Measurements from ENCODE around the gene ZNF423.
A peak's percentile ranks its signal among the peaks of the same experiment; 100 is the strongest.

The ZNF423 gene

GRCh38 chr16:49599281-49599680, 256.6 kb downstream of the ZNF423 start:
- Histone ChIP-seq H3K27me3 (ENCODE audit: insufficient read depth, insufficient read length) (no peaks in the 10 kb centered on the region), H3K4me3 (ENCODE audit: insufficient read length, low read depth) (no peak overlapping the region), H3K9ac (ENCODE audit: insufficient read length, low read depth) (no peak overlapping the region), H3K9me3 (ENCODE audit: insufficient read depth, low read length) (no peaks in the 10 kb centered on the region), H3K4me1 (ENCODE audit: insufficient read depth, insufficient read length) (peaks cover 10% of the 10 kb centered on the region), H3K36me3 (ENCODE audit: insufficient read depth, insufficient read length, low read length) (peaks cover 4% of the 10 kb centered on the region)
- no peak for DNase-seq (ENCODE audit: low read depth, low spot score)
- no peak for TF ChIP-seq YY1 (IDR thresholded peaks at IDR 0.05; ENCODE audit: insufficient read depth, insufficient read length)
- no peak for TF ChIP-seq ZNF274 (IDR thresholded peaks at IDR 0.05; ENCODE audit: low read depth, low read length)
- TF ChIP-seq SUZ12 (IDR thresholded peaks at IDR 0.05; ENCODE audit: extremely low read depth, insufficient read depth, insufficient read length): no peak

DNA sequence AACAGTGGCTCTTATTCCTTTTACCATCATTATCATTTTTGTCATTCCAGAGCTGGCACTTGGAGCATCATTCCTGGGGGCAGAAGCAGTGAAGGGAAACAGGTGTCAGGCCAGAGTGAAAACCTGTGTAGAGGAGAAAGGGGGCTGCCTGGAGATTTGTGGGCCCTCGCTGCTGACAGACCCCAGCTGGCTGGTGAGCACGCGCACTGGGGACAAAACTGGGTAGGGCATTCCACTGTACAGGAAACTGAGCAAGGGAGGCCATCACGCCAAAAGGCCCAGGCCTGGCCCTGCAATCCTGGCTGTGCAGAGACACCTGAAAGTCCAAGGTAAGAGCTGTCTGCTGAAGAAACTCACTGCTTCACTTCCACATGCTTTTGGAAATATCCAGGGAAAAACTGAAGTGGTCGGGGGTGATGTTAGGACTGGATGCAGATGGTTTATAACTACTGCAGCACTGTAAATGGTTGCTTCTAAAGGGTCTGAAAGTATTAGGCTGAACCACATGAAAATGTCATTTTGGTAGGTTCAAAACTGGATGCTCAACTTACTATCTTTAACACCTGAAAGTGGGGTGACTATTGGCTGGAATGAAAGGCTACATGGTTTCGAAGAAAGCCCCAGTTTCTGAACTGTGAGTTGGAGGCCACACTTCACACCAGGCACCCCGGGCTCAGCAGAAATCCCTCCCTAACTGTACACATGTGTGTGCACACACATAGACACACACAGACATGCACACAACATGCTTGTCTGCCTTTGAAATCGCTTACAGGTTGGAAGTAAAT, 257.3 kb downstream of the ZNF423 start:
- no peak for DNase-seq (ENCODE audit: low read depth, low spot score)
- Histone ChIP-seq H3K9me3 (ENCODE audit: insufficient read depth, low read length) (no peaks in the 10 kb centered on the region), H3K27me3 (ENCODE audit: insufficient read depth, insufficient read length) (no peaks in the 10 kb centered on the region), H3K9ac (ENCODE audit: insufficient read length, low read depth) (no peak overlapping the region), H3K36me3 (ENCODE audit: insufficient read depth, insufficient read length, low read length) (peaks cover 4% of the 10 kb centered on the region), H3K4me1 (ENCODE audit: insufficient read depth, insufficient read length) (peaks cover 13% of the 10 kb centered on the region), H3K4me3 (ENCODE audit: insufficient read length, low read depth) (no peak overlapping the region)
- TF ChIP-seq SUZ12 (IDR thresholded peaks at IDR 0.05; ENCODE audit: extremely low read depth, insufficient read depth, insufficient read length) (no peak), YY1 (IDR thresholded peaks at IDR 0.05; ENCODE audit: insufficient read depth, insufficient read length) (no peak), ZNF274 (IDR thresholded peaks at IDR 0.05; ENCODE audit: low read depth, low read length) (no peak)

DNA sequence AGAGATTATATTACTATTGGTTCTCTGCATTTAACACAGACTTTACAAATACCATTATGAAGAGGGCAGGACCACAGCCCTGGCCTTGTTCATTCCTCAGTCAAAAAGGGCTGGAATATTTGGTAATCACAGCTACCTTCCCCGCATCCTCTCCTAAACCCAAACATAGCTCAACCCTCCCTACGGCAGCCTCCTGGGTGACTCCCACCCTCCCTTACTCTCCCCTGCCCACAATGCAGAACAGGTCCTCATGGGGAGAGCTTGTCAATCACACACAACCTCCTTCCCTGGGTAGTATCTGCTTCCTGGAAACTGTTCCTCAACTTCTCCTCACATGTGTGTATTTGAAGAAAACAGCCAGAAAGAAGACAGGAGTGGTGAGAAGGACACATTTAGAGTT, 258.1 kb downstream of the ZNF423 start:
- no peak for TF ChIP-seq SUZ12 (IDR thresholded peaks at IDR 0.05; ENCODE audit: extremely low read depth, insufficient read depth, insufficient read length)
- no peak overlapping the region for H3K9ac ChIP-seq (ENCODE audit: insufficient read length, low read depth)
- no peaks in the 10 kb centered on the region for H3K27me3 ChIP-seq (ENCODE audit: insufficient read depth, insufficient read length)
- no peak for DNase-seq (ENCODE audit: low read depth, low spot score)
- no peak overlapping the region for H3K4me3 ChIP-seq (ENCODE audit: insufficient read length, low read depth)
- H3K36me3 ChIP-seq (ENCODE audit: insufficient read depth, insufficient read length, low read length): peaks cover 4% of the 10 kb centered on the region
- no peaks in the 10 kb centered on the region for H3K9me3 ChIP-seq (ENCODE audit: insufficient read depth, low read length)
- H3K4me1 ChIP-seq (ENCODE audit: insufficient read depth, insufficient read length): peaks cover 13% of the 10 kb centered on the region

DNA sequence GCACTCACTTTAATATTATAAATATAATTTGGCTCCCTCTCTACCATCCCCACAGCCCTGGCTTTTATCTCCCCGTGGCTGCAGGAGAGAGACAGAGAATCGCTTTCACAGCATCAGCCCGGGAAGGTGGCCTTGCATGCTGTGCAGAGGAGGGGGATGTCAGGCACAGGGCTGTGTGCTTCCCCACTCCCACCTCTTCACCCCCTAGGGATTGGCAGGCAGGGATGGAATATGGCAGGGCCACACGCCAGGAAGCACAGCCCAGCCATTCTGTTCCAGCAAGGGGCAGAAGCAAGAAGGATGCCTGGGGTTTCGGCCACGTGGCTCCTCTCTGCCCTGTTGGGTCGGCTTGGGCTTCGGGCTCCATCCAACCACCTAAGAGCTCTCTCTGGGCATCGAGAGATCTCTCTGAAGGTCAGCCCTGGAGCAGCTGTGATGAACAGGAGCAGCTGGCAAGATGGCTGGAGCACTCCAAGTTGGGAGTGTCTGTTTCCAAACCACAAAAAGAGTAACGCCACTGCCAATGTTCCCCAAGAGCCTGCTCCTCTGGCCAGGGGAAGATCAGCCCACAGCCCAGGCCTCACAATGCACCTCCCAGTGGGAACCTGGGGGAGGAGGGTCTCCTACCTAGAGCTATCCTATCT, 259.1 kb downstream of the ZNF423 start:
- TF ChIP-seq SUZ12 (IDR thresholded peaks at IDR 0.05; ENCODE audit: extremely low read depth, insufficient read depth, insufficient read length): no peak
- TF ChIP-seq ZNF274 (IDR thresholded peaks at IDR 0.05; ENCODE audit: low read depth, low read length): no peak
- no peak for TF ChIP-seq YY1 (IDR thresholded peaks at IDR 0.05; ENCODE audit: insufficient read depth, insufficient read length)
- H3K4me3 ChIP-seq (ENCODE audit: insufficient read length, low read depth): no peak overlapping the region
- H3K4me1 ChIP-seq (ENCODE audit: insufficient read depth, insufficient read length): peaks cover 18% of the 10 kb centered on the region
- no peaks in the 10 kb centered on the region for H3K27me3 ChIP-seq (ENCODE audit: insufficient read depth, insufficient read length)
- H3K9me3 ChIP-seq (ENCODE audit: insufficient read depth, low read length): no peaks in the 10 kb centered on the region
- no peak for DNase-seq (ENCODE audit: low read depth, low spot score)
- no peaks in the 10 kb centered on the region for H3K36me3 ChIP-seq (ENCODE audit: insufficient read depth, insufficient read length, low read length)
- H3K9ac ChIP-seq (ENCODE audit: insufficient read length, low read depth): peak overlapping the region; percentile 6

DNA sequence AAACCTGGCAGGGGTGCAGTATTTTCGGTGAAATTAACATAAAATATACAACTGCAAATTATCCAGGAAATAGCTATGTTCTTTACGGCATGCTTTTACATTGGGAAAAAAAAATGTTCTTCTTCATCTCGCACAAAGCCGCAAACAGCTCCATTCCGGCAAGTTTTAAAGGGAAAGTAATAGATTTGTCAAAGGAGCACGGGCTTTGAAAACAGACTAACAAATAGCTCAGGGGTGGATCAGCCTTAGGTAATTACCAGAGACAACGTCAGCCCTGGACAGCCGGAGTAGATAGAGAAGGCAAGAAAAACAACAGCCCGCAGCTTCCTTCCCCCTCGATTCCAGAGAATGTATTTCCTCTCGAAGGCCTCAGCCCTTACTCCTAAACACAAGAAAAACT, 259.8 kb downstream of the ZNF423 start:
- no peak overlapping the region for H3K9ac ChIP-seq (ENCODE audit: insufficient read length, low read depth)
- no peak overlapping the region for H3K4me3 ChIP-seq (ENCODE audit: insufficient read length, low read depth)
- H3K36me3 ChIP-seq (ENCODE audit: insufficient read depth, insufficient read length, low read length): no peaks in the 10 kb centered on the region
- H3K9me3 ChIP-seq (ENCODE audit: insufficient read depth, low read length): no peaks in the 10 kb centered on the region
- no peak for TF ChIP-seq YY1 (IDR thresholded peaks at IDR 0.05; ENCODE audit: insufficient read depth, insufficient read length)
- TF ChIP-seq ZNF274 (IDR thresholded peaks at IDR 0.05; ENCODE audit: low read depth, low read length): no peak
- no peak for TF ChIP-seq SUZ12 (IDR thresholded peaks at IDR 0.05; ENCODE audit: extremely low read depth, insufficient read depth, insufficient read length)
- no peak for DNase-seq (ENCODE audit: low read depth, low spot score)
- H3K27me3 ChIP-seq (ENCODE audit: insufficient read depth, insufficient read length): no peaks in the 10 kb centered on the region
- peaks cover 18% of the 10 kb centered on the region for H3K4me1 ChIP-seq (ENCODE audit: insufficient read depth, insufficient read length)

- Histone ChIP-seq H3K4me1 (ENCODE audit: insufficient read depth, insufficient read length) (peaks cover 18% of the 10 kb centered on the region), H3K9ac (ENCODE audit: insufficient read length, low read depth) (no peak overlapping the region), H3K9me3 (ENCODE audit: insufficient read depth, low read length) (no peaks in the 10 kb centered on the region), H3K27me3 (ENCODE audit: insufficient read depth, insufficient read length) (no peaks in the 10 kb centered on the region), H3K4me3 (ENCODE audit: insufficient read length, low read depth) (no peak overlapping the region), H3K36me3 (ENCODE audit: insufficient read depth, insufficient read length, low read length) (no peaks in the 10 kb centered on the region)
- TF ChIP-seq ZNF274 (IDR thresholded peaks at IDR 0.05; ENCODE audit: low read depth, low read length): no peak
- DNase-seq (ENCODE audit: low read depth, low spot score): no peak
These were observed 261.0 kb downstream of the ZNF423 start for GRCh38 chr16:49594685-49595498.

GRCh38 chr16:49594153-49594552, 261.8 kb downstream of the ZNF423 start:
- no peak overlapping the region for H3K9ac ChIP-seq (ENCODE audit: insufficient read length, low read depth)
- no peaks in the 10 kb centered on the region for H3K36me3 ChIP-seq (ENCODE audit: insufficient read depth, insufficient read length, low read length)
- no peak for TF ChIP-seq ZNF274 (IDR thresholded peaks at IDR 0.05; ENCODE audit: low read depth, low read length)
- no peak for TF ChIP-seq YY1 (IDR thresholded peaks at IDR 0.05; ENCODE audit: insufficient read depth, insufficient read length)
- TF ChIP-seq SUZ12 (IDR thresholded peaks at IDR 0.05; ENCODE audit: extremely low read depth, insufficient read depth, insufficient read length): no peak
- DNase-seq (ENCODE audit: low read depth, low spot score): no peak
- H3K27me3 ChIP-seq (ENCODE audit: insufficient read depth, insufficient read length): no peaks in the 10 kb centered on the region
- no peaks in the 10 kb centered on the region for H3K9me3 ChIP-seq (ENCODE audit: insufficient read depth, low read length)
- peaks cover 18% of the 10 kb centered on the region for H3K4me1 ChIP-seq (ENCODE audit: insufficient read depth, insufficient read length)
- no peak overlapping the region for H3K4me3 ChIP-seq (ENCODE audit: insufficient read length, low read depth)
